RWPE1 (cell line): ENCODE results near the gene DCXR.
A peak's percentile ranks its signal among the peaks of the same experiment; 100 is the strongest.

Experiments
- CTCF ChIA-PET: fragments of 350-600 bp; sonication (Branson Sonifier 250); formaldehyde crosslinking; extraction: SDS; loops from one replicate; lab custom pipeline; 2021; lab: Yijun Ruan, JAX
- POLR2A ChIA-PET: fragments of 400-600 bp; formaldehyde crosslinking; extraction: SDS; loops from one replicate; lab custom pipeline; 2020; ENCODE audit warnings: antibody characterized with exemption; ENCODE audit not compliant: low non-redundant PET; lab: Yijun Ruan, JAX
- DNase-seq: peaks from one replicate; pipeline ENCODE4 v3.0.0; 2012; ENCODE audit warnings: low spot score
- H3K27ac ChIP-seq: fragments of 450-650 bp; 2 replicates; pipeline ENCODE4 v1.5.1; 2017
- CTCF ChIP-seq: fragments of 450-650 bp; conservative IDR thresholded peaks from 2 replicates; pipeline ENCODE4 v1.5.1; 2017; ENCODE audit warnings: low read depth, mild to moderate bottlenecking

DCXR gene

GRCh38 chr17:82031303-82031884 lies 6.1 kb downstream of the DCXR start, which contains the start of gene RAC3:
TSS of gene RAC3 (plus strand) at chr17:82031678. CDS start at chr17:82031762, 84 bp downstream.
- peak within 1 kb of the TSS; percentile 82 for H3K27ac ChIP-seq
- CTCF ChIA-PET = interaction anchor here (0.5 to 3.1 kb wide), 7 partner anchors 10 to 154 kb away, joined by 3 to 24 read pairs (median 4); partner anchors contain the start of gene CENPX

DNA sequence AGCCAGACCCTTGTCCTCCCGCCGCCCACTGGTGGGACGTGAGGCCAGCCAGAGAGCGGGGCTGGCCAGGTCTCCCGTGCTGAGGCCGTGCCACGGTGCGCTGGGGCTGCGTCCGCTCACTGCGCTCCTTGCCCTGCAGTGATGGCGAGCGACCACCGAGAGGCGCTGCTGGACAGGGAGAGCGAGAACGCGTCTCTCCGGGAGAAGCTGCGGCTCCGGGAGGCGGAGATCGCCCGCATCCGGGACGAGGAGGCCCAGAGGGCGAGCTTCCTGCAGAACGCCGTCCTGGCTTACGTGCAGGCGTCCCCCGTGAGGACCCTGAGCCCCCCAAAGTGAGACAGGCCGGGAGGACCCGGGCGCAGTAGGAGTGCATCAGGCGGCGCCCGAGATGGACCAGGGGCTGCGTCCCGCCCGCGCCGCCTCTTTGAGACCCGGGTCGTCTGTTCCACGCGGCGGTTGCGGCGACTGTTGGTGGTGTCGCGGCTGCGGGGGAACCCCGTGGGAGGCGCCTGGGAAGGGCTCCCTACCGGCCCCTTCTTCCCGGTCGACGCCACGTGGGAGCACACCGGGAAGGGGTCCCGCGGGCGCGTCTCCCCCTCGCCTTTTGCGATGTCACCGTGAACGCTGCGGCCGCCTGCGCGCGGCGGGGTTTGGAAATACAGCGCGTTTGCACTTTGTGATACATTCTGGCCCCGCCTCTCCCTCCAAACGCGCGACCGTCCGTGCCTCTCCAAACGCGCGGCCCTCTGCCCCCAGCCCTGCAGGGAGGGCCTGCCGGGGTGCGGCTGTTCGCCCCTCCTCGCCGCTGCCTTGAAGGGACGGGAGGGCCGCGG lies 6.8 kb downstream of the DCXR start:
- peak; percentile 92 for TF ChIP-seq CTCF
- POLR2A ChIA-PET = interaction anchor here (0.6 kb wide), 1 partner anchor 8 kb away, joined by 3 read pairs; the partner anchor contains the start of genes CENPX and LRRC45
- CTCF ChIA-PET = interaction anchor here (0.6 to 3.1 kb wide), 39 partner anchors 10 to 365 kb away, joined by 3 to 24 read pairs (median 4); partner anchors contain the start of genes CENPX, FASN, PCYT2 and PYCR1
- peak; percentile 74 for DNase-seq
- peak overlapping the region; percentile 82 for H3K27ac ChIP-seq

More at GRCh38 chr17:82031303-82031884, 6.1 kb downstream of the DCXR start, which contains the start of gene RAC3:
- DNase-seq = no peak
- POLR2A ChIA-PET = interaction anchor here (0.6 kb wide), 1 partner anchor 8 kb away, joined by 3 read pairs; the partner anchor contains the start of genes CENPX and LRRC45
- no peak for TF ChIP-seq CTCF

DNA sequence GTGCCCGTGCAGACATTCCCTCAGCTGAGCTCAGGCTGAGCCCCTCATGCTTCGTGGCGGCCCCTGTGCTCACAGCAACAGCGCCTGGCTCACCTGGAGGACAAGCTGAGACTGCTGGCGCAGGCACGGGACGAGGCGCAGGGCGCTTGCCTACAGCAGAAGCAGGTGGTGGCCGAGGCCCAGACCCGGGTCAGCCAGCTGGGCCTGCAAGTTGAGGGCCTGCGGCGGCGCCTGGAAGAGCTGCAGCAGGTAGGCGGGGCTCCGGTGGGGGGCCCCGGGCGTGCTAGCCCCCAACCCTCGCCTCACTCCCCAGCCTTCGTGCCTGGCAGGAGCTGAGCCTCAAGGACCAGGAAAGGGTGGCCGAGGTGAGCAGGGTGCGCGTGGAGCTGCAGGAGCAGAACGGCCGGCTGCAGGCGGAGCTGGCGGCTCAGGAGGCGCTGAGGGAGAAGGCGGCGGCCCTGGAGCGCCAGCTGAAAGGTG lies 7.5 kb downstream of the DCXR start:
- no peak for DNase-seq
- no peak for TF ChIP-seq CTCF
- ChIA-PET POLR2A (interaction anchor here (0.6 kb wide), 1 partner anchor 10 kb away, joined by 9 read pairs; no protein-coding TSS in a partner anchor), CTCF (interaction anchor here (0.5 to 3.1 kb wide), 22 partner anchors 9 to 216 kb away, joined by 3 to 24 read pairs (median 4); partner anchors contain the start of genes CENPX, FASN and PYCR1)
- H3K27ac ChIP-seq = peak overlapping the region; percentile 82

DNA sequence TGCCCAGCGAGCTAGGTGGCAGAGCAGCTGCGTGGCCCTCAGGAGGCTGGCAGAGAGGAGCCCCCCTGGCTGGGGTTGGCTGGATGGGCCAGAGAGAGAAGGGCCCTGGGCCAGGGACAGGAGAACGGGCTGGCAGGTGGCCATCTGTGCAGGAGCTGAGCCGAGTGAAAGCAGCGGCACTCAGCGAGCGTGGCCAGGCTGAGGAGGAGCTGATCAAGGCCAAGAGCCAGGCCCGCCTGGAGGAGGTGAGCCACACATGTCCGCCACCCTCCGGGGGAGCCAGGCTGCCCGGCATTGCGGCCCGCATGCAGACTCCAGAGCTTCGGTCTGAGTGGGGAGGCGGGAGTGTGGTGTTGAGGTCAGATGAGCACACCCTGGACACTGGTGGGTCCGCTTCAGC lies 8.1 kb downstream of the DCXR start:
- CTCF ChIA-PET = interaction anchor here (0.5 to 3.1 kb wide), 7 partner anchors 8 to 136 kb away, joined by 3 to 24 read pairs (median 5); partner anchors contain the start of genes CENPX and DCXR
- TF ChIP-seq CTCF = no peak
- POLR2A ChIA-PET = interaction anchor here (0.6 kb wide), 1 partner anchor 11 kb away, joined by 9 read pairs; no protein-coding TSS in a partner anchor
- DNase-seq = no peak
- H3K27ac ChIP-seq = peak overlapping the region; percentile 82; the same call in 1 of the 2 replicates

DNA sequence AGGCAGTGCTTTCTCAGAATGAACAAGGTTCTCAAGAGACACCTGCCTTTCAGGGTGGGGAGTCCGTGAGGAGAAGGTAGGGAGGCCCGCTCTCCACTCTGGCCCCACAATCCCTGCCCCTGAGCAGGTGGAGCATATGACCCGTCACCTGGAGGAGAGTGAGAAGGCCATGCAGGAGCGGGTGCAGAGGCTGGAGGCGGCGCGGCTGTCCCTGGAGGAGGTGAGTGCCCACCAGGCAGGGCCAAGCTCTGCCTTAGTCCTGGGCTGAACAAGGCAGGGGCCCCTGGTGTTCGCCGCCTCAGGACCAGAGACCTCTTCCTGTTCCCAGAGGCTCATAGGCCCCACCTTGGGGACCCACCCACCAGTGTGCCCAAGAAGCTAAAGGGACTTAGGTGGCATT lies 8.5 kb downstream of the DCXR start:
- no peak overlapping the region for H3K27ac ChIP-seq
- POLR2A ChIA-PET = no interaction called here

More for the DNA sequence above, 8.5 kb downstream of the DCXR start:
- DNase-seq = no peak
- TF ChIP-seq CTCF = no peak
- CTCF ChIA-PET = interaction anchor here (0.7 to 3.1 kb wide), 4 partner anchors 9 to 126 kb away, joined by 3 to 24 read pairs (median 10); partner anchors contain the start of gene DCXR
